CD4-positive, alpha-beta T cell treated with Interleukin-15 for 4 hours (primary cell): ENCODE data around the gene ATF1.
"Not testable (repeated sequence)": the region's sequence is repeated elsewhere in the genome, so short reads cannot be mapped to it uniquely, and the experiment has no call there.

Experiments
- DNase-seq: peaks from one replicate; pipeline ENCODE4 v3.0.0-alpha.2; 2020; ENCODE audit warnings: low spot score

ATF1 gene

DNA sequence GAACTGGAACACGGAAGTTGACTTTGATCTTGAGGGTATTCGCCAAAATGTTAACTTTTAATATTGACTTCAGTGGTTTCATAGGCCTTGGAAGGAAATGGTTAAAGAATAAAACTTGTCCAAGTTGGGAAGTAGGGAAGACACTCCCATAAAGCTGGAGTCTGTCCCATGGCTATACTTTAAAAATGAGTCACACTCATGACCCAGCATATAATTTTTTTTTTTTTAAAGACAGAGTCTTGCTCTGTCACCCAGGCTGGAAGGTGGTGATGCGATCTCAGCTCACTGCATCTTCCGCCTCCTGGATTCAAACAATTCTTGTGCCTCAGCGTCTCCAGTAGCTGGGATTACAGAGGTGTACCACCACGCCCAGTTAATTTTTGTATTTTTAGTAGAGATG lies 98.4 kb downstream of the ATF1 start:
- no peak for DNase-seq

DNA sequence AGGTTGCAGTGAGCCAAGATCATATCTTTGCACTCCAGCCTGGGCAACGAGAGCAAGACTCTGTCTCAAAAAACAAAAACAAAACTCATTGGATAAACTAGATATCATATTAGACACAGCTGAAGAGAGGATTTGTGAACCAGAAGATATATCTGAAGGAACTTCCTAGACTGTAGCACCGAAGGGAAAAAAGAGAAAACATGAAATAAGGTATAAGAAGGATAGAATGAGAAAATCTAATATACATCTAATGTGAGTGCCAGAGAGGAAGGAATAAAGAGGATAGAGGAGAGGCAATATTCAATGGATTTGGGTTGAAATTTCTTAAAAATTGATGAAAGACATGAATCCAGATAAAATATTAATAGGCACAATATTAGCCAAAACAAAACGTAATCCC lies 101.4 kb downstream of the ATF1 start:
- no peak for DNase-seq

GRCh38 chr12:50868881-50869280 lies 105.0 kb downstream of the ATF1 start:
- DNase-seq, result not testable (repeated sequence)
